HCT116 (cell line): Measurements from ENCODE around the gene LRSAM1. TPM values are rescaled to one million over a fixed set of nuclear protein-coding genes. Genes with fewer than 3 reads are reported as not detected.
A peak's percentile ranks its signal among the peaks of the same experiment; 100 is the strongest.

Experiments used
- ATAC-seq: fragments of 200-7000 bp; cut with Tn5 transposase; 2 replicates; pipeline ENCODE4 v1.9.1; 2020; ENCODE audit warnings: mild to moderate bottlenecking, moderate library complexity
- BruUV-seq: library from RNA; stranded (reverse); fragments of 400-500 nt; replicated peaks from 2 replicates; lab custom pipeline; 2021; lab: Mats Ljungman, UMichigan
- CTCF ChIA-PET: fragments of 300-600 bp; sonication (Branson Sonifier 250); formaldehyde crosslinking; loops from one replicate; lab custom pipeline; 2021; ENCODE audit warnings: antibody characterized with exemption; lab: Charles Lee
- POLR2A ChIA-PET: fragments of 300-600, 350-600 bp; sonication (Branson Sonifier 250); formaldehyde crosslinking; loops from one replicate; lab custom pipeline; 2021; ENCODE audit warnings: antibody characterized with exemption; lab: Charles Lee
- RAD21 ChIA-PET, 2 experiments: fragments of 300-600 bp; sonication (Branson Sonifier 250); formaldehyde crosslinking; loops; one replicate each; lab custom pipeline; 2023; ENCODE audit warnings: low total read pairs in 2 of 2; ENCODE audit not compliant: uncharacterized antibody in 2 of 2, unreplicated experiment in 2 of 2, low non-redundant PET in 1 of 2; lab: Charles Lee
- DNase-seq: peaks from one replicate; pipeline ENCODE4 v3.0.0-alpha.2; 2010; ENCODE audit warnings: low read depth, low spot score
- H2AFZ ChIP-seq: fragments of 200-600 bp; shearing (Covaris generic), sonication (generic); 2 replicates; pipeline ENCODE4 v1.6.1; 2017; ENCODE audit warnings: low read depth, mixed run types, mixed read lengths, antibody characterized with exemption, low read length; ENCODE audit not compliant: poor library complexity, severe bottlenecking
- H3K27ac ChIP-seq: 2 replicates; pipeline ENCODE4 v1.5.1; 2012; ENCODE audit warnings: low read depth, low read length
- H3K27me3 ChIP-seq: fragments of 200-600 bp; sonication (generic); 2 replicates; pipeline ENCODE4 v1.6.1; 2016; ENCODE audit warnings: mixed run types, low read length, mixed read lengths; ENCODE audit not compliant: insufficient read depth
- H3K36me3 ChIP-seq, 2 experiments: fragments of 200-500 bp in 1 of 2; fragments of 200-600 bp in 1 of 2; sonication (Bioruptor generic) in 1 of 2; sonication (generic) in 1 of 2; 2 replicates each; pipeline versions ENCODE4 v1.5.1 to v1.6.1; 2014 to 2016; ENCODE audit warnings: low read length in 2 of 2, inconsistent platforms in 1 of 2, mixed read lengths in 1 of 2, mixed run types in 1 of 2; ENCODE audit not compliant: insufficient read depth in 2 of 2, control insufficient read depth in 1 of 2
- H3K4me1 ChIP-seq, 2 experiments: fragments of 200-600 bp in 1 of 2; sonication (generic) in 1 of 2; 2 replicates each; pipeline versions ENCODE4 v1.5.1 to v1.6.1; 2012 to 2017; ENCODE audit warnings: low read length in 2 of 2, inconsistent platforms in 1 of 2, mild to moderate bottlenecking in 1 of 2, mixed read lengths in 1 of 2, mixed run types in 1 of 2, moderate library complexity in 1 of 2; ENCODE audit not compliant: insufficient read depth in 2 of 2, control insufficient read depth in 1 of 2
- H3K4me2 ChIP-seq: fragments of 200-600 bp; sonication (generic); 2 replicates; pipeline ENCODE4 v1.6.1; 2017; ENCODE audit warnings: mixed run types, low read length, mixed read lengths
- H3K4me3 ChIP-seq, 2 experiments: fragments of 200-600 bp in 1 of 2; sonication (generic) in 1 of 2; replicated peaks in 1 of 2; 2 replicates each; pipeline ENCODE4 v1.5.1; 2011 to 2016; ENCODE audit warnings: low read length in 2 of 2, control low read depth in 1 of 2, low read depth in 1 of 2, mild to moderate bottlenecking in 1 of 2, mixed read lengths in 1 of 2, mixed run types in 1 of 2
- H3K79me2 ChIP-seq: fragments of 200-600 bp; sonication (generic); 2 replicates; pipeline ENCODE4 v1.6.1; 2017; ENCODE audit warnings: mild to moderate bottlenecking, mixed run types, low read length, moderate library complexity, mixed read lengths; ENCODE audit not compliant: insufficient read depth
- H3K9ac ChIP-seq: fragments of 200-600 bp; sonication (generic); 2 replicates; pipeline ENCODE4 v1.6.1; 2016; ENCODE audit warnings: low read length, mixed read lengths
- H3K9me2 ChIP-seq: fragments of 200-600 bp; sonication (generic), shearing (Covaris generic); 2 replicates; pipeline ENCODE4 v1.6.1; 2017; ENCODE audit warnings: mixed run types, mild to moderate bottlenecking, moderate library complexity; ENCODE audit not compliant: insufficient read depth
- H3K9me3 ChIP-seq, 2 experiments: fragments of 200-500 bp in 1 of 2; fragments of 200-600 bp in 1 of 2; sonication (Bioruptor generic) in 1 of 2; sonication (generic) in 1 of 2; 2 replicates each; pipeline ENCODE4 v1.6.1; 2014 to 2017; ENCODE audit warnings: low read length in 2 of 2, mixed read lengths in 2 of 2, inconsistent platforms in 1 of 2, low read depth in 1 of 2, mild to moderate bottlenecking in 1 of 2, mixed run types in 1 of 2, moderate library complexity in 1 of 2; ENCODE audit not compliant: control insufficient read depth in 1 of 2, insufficient read depth in 1 of 2
- H4K20me1 ChIP-seq: fragments of 200-600 bp; sonication (generic), shearing (Covaris generic); 2 replicates; pipeline ENCODE4 v1.6.1; 2017; ENCODE audit warnings: mixed run types, mild to moderate bottlenecking, moderate library complexity; ENCODE audit not compliant: insufficient read depth
- RAD21 ChIP-seq: IDR thresholded peaks from 2 replicates; pipeline ENCODE4 v1.6.1; 2012; ENCODE audit warnings: low read depth, mild to moderate bottlenecking
- SRF ChIP-seq: IDR thresholded peaks from 2 replicates; pipeline ENCODE4 v1.6.1; 2012; ENCODE audit warnings: low read depth
- intact Hi-C: fragments of 100-400 bp; cut with micrococcal nuclease; formaldehyde crosslinking; loops from 2 replicates; pipeline ENCODE4 v1.10.0; 2022
- total RNA-seq: library from RNA; stranded (reverse); gene quantifications from one replicate; pipeline ENCODE4 v1.2.1, GENCODE V29; 2021; ENCODE audit not compliant: unreplicated experiment
- TF ChIP-seq, protein P1 (sequence below): IDR thresholded peaks from 2 replicates; pipeline ENCODE4 v1.6.1; 2012; ENCODE audit warnings: low read depth
- TF ChIP-seq, protein P2 (sequence below), 3 experiments: fragments of 200-600 bp in 1 of 3; sonication (generic) in 1 of 3; IDR thresholded peaks in 2 of 3; conservative IDR thresholded peaks in 1 of 3; 2 replicates each; pipeline ENCODE4 v1.5.1; 2012 to 2017; ENCODE audit warnings: low read depth in 2 of 3, low read length in 2 of 3, antibody characterized with exemption in 1 of 3, borderline replicate concordance in 1 of 3, control low read depth in 1 of 3, mild to moderate bottlenecking in 1 of 3, mixed read lengths in 1 of 3, mixed run types in 1 of 3, moderate library complexity in 1 of 3; ENCODE audit not compliant: insufficient read depth in 1 of 3

Gene LRSAM1
- total RNA-seq, 1 experiment from 2014 or later: 25.9 TPM

DNA sequence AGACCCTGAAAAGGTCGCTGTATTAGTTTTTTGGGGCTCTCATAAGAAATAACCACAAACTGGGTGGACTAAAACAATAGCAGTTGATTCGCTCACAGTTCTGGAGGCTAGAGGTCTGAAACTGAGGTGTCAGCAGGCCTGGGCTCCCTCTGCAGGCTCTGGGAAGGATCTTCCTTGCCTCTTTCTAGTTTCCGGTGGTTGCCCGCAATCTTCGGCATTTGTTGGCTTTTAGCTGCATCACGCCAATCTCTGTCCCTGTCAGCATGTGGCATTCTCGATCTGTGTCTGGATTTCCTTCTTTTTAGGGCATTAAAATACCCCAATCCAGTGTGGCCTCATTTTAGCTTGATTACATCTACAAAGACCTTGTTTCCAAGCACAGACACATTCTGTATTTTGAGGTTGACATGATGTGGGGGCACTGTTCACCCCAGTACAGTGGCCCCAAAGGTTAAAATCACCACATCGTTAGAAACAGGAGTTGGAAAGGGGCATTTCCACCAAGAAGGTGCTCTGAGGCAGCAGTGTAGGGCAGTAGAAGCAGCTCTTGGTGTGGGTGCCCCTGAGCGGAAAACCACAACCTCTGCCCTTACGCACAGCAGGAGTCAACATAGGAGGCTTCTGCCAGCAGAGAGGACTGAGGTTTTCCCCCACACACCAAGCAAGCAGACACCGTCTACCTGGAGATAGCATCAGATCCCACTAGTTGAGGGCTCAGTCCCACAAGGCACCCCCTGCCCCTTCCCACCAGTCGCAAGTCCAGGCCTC lies 13.6 kb upstream of the LRSAM1 start:
- TF ChIP-seq SRF (no peak), RAD21 (peak; percentile 26; the same call in 1 of the 2 replicates)
- TF ChIP-seq, protein P1, sequence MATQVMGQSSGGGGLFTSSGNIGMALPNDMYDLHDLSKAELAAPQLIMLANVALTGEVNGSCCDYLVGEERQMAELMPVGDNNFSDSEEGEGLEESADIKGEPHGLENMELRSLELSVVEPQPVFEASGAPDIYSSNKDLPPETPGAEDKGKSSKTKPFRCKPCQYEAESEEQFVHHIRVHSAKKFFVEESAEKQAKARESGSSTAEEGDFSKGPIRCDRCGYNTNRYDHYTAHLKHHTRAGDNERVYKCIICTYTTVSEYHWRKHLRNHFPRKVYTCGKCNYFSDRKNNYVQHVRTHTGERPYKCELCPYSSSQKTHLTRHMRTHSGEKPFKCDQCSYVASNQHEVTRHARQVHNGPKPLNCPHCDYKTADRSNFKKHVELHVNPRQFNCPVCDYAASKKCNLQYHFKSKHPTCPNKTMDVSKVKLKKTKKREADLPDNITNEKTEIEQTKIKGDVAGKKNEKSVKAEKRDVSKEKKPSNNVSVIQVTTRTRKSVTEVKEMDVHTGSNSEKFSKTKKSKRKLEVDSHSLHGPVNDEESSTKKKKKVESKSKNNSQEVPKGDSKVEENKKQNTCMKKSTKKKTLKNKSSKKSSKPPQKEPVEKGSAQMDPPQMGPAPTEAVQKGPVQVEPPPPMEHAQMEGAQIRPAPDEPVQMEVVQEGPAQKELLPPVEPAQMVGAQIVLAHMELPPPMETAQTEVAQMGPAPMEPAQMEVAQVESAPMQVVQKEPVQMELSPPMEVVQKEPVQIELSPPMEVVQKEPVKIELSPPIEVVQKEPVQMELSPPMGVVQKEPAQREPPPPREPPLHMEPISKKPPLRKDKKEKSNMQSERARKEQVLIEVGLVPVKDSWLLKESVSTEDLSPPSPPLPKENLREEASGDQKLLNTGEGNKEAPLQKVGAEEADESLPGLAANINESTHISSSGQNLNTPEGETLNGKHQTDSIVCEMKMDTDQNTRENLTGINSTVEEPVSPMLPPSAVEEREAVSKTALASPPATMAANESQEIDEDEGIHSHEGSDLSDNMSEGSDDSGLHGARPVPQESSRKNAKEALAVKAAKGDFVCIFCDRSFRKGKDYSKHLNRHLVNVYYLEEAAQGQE: no peak
- TF ChIP-seq, protein P2, sequence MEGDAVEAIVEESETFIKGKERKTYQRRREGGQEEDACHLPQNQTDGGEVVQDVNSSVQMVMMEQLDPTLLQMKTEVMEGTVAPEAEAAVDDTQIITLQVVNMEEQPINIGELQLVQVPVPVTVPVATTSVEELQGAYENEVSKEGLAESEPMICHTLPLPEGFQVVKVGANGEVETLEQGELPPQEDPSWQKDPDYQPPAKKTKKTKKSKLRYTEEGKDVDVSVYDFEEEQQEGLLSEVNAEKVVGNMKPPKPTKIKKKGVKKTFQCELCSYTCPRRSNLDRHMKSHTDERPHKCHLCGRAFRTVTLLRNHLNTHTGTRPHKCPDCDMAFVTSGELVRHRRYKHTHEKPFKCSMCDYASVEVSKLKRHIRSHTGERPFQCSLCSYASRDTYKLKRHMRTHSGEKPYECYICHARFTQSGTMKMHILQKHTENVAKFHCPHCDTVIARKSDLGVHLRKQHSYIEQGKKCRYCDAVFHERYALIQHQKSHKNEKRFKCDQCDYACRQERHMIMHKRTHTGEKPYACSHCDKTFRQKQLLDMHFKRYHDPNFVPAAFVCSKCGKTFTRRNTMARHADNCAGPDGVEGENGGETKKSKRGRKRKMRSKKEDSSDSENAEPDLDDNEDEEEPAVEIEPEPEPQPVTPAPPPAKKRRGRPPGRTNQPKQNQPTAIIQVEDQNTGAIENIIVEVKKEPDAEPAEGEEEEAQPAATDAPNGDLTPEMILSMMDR (IDR thresholded peaks at IDR 0.05 in 2 of 3, conservative IDR thresholded peaks at IDR 0.05 in 1 of 3; ENCODE audit: borderline replicate concordance in 1 of 3, insufficient read depth in 1 of 3, low read depth in 2 of 3, low read length in 2 of 3): peak in 1 of 3 experiments; percentile 23; a peak in 2 of 6 replicates
- Histone ChIP-seq H3K27ac (no peak overlapping the region), H3K9me2 (no peaks in the 10 kb centered on the region), H3K79me2 (no peaks in the 10 kb centered on the region), H3K36me3 (peaks cover 30 to 50% of the 10 kb centered on the region in 2 experiments), H3K9me3 (no peaks in the 10 kb centered on the region), H3K27me3 (no peaks in the 10 kb centered on the region), H3K4me1 (peaks cover 0 to 9% of the 10 kb centered on the region in 2 experiments; a peak in 2 of 4 replicates), H3K4me3 (no peak overlapping the region), H4K20me1 (no peaks in the 10 kb centered on the region), H3K4me2 (no peak overlapping the region), H3K9ac (no peak overlapping the region), H2AFZ (no peak overlapping the region)
- DNase-seq (no peak), ATAC-seq (no peak)
- intact Hi-C loops: no loop called here
- ChIA-PET RAD21 (no interaction called here), CTCF (no interaction called here), POLR2A (no interaction called here)
- no TSS peak for BruUV-seq
